Measurements from ENCODE around the gene APRT. TPM values are rescaled to one million over a fixed set of nuclear protein-coding genes. Genes with fewer than 3 reads are reported as not detected.

The APRT gene
- total and polyA plus RNA-seq, 2 of the 4 experiments (the other 2 are of a cell fraction): 40.5 to 157 TPM

GRCh38 chr16:88763502-88764053 lies 48.1 kb downstream of the APRT start (continued):
- TF ChIP-seq MAFK (IDR thresholded peaks at IDR 0.05; ENCODE audit: low read depth, low read length): no peak

DNA sequence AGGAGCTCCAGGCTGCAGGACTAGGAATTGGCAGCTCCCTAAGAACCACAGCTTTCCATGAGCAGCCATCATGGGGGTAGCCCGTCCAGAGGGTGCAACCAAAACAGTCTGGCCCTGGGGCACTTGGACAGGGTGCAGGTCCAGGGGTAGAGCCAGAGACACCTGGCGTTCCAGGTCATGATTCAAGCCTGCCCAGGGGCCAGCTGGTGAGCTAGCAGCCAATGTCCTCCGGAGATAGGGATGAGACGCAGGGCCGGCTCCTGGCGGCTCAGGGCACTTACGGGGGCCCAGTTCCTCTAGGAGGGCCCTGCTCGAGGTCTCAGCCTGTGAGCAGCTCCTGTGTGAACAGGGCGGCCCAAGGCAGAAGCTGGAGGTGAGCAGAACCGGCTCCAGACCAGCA lies 48.8 kb downstream of the APRT start:
- Histone ChIP-seq H3K23ac (ENCODE audit: low read depth, low read length) (0 out of 2 replicates have a peak overlapping the region, but pooled peaks have one; percentile 69), H3K18ac (ENCODE audit: low read depth, low read length) (no peak overlapping the region), H3K9me3 (ENCODE audit: control insufficient read depth, insufficient read depth, low read length) (no peaks in the 10 kb centered on the region), H3K4me1 (ENCODE audit: control insufficient read depth, insufficient read depth, low read length) (peaks cover 36% of the 10 kb centered on the region), H4K91ac (ENCODE audit: insufficient read depth, low read depth, low read length) (no peak overlapping the region), H4K20me1 (ENCODE audit: insufficient read depth, low read length) (peaks cover 100% of the 10 kb centered on the region), H2AK5ac (ENCODE audit: low read depth, low read length) (no peak overlapping the region), H3K14ac (replicated peaks; ENCODE audit: low read depth, low read length) (no peak overlapping the region), H2BK15ac (ENCODE audit: low read depth, low read length) (no peak overlapping the region), H2BK20ac (ENCODE audit: low read depth, low read length) (no peak overlapping the region), H2AFZ (replicated peaks; ENCODE audit: low read length, poor library complexity) (no peak overlapping the region), H2AK9ac (replicated peaks; ENCODE audit: low read depth, low read length, poor library complexity) (peak overlapping the region; percentile 20), H4K8ac (ENCODE audit: low read depth in 2 of 2, low read length in 2 of 2) (no peak overlapping the region), H3K4me2 (ENCODE audit: low read depth, low read length) (no peak overlapping the region), H3K4me3 (ENCODE audit: insufficient read depth, low read depth, low read length) (no peak overlapping the region), H3K27ac (ENCODE audit: insufficient read depth, low read length) (no peak overlapping the region), H3K9ac (ENCODE audit: low read depth, low read length) (no peak overlapping the region), H3K36me3 (ENCODE audit: control insufficient read depth, insufficient read depth, low read length) (peaks cover 8% of the 10 kb centered on the region), H3K4ac (ENCODE audit: low read depth, low read length) (no peak overlapping the region), H3K27me3 (ENCODE audit: control insufficient read depth, insufficient read depth, low read length) (no peaks in the 10 kb centered on the region), H2BK5ac (ENCODE audit: low read depth, low read length, poor library complexity, severe bottlenecking) (no peak overlapping the region), H2BK120ac (ENCODE audit: low read depth, low read length) (no peak overlapping the region), H3K79me1 (ENCODE audit: low read depth in 1 of 2, low read length in 2 of 2) (peaks cover 18 to 97% of the 10 kb centered on the region in 2 experiments; a peak in 3 of 4 replicates), H3K9me1 (ENCODE audit: insufficient read depth, low read length) (peaks cover 36% of the 10 kb centered on the region), H3K56ac (ENCODE audit: extremely low read depth, insufficient read depth, low read length) (no peak overlapping the region), H4K5ac (ENCODE audit: low read depth, low read length) (no peak overlapping the region)
- no peak for TF ChIP-seq MXI1 (IDR thresholded peaks at IDR 0.05; ENCODE audit: borderline replicate concordance, low read depth, low read length)
- no peak for TF ChIP-seq RAD21 (IDR thresholded peaks at IDR 0.05; ENCODE audit: low read length)
- no peak for TF ChIP-seq BHLHE40 (IDR thresholded peaks at IDR 0.05; ENCODE audit: low read depth, low read length)
- no peak for TF ChIP-seq POLR2A (IDR thresholded peaks at IDR 0.05; ENCODE audit: low read depth, low read length)
- no peak for TF ChIP-seq MAZ (IDR thresholded peaks at IDR 0.05; ENCODE audit: borderline replicate concordance, low read depth, low read length)
- TF ChIP-seq NFE2L2 (IDR thresholded peaks at IDR 0.05; ENCODE audit: low read depth, low read length): no peak
- TF ChIP-seq FOS (IDR thresholded peaks at IDR 0.05; ENCODE audit: low read depth, low read length): no peak
- 90% methylated on average over 5 of the region's 10 CpGs; no CpG with 5 or more reads in 1 of the 2 experiments for WGBS, 2 experiments (ENCODE audit: extremely low coverage in 2 of 2, insufficient read length in 1 of 2)
- no TSS peak for BruUV-seq (replicated peaks)
- dilution Hi-C loops (cut with HindIII; ENCODE audit: low sequenced_read_pairs, unreplicated experiment): no loop called here
- ChIA-PET CTCF (interaction anchor here (1.0 kb wide), 1 partner anchor 26 kb away, joined by 3 read pairs; no protein-coding TSS in a partner anchor), POLR2A (ENCODE audit: unreplicated experiment) (no interaction called here)
- in situ Hi-C loops (cut with MboI; ENCODE audit: low sequenced_read_pairs): no loop called here
- intact Hi-C loops (cut with micrococcal nuclease): no loop called here
- ATAC-seq (ENCODE audit: low read depth) (no peak), DNase-seq (no peak)

All from IMR-90 (cell line).